Uterus (tissue), 2 donors: ENCODE data around the gene S100A8.

Experiments used
- CTCF ChIP-seq, 4 experiments: fragments of 200-600 bp in 2 of 4; fragments of 450-650 bp in 2 of 4; sonication (generic) in 2 of 4; IDR thresholded peaks; one replicate each; pipeline ENCODE4 v1.5.1; 2016 to 2019; ENCODE audit warnings: antibody characterized with exemption in 4 of 4, mild to moderate bottlenecking in 2 of 4, moderate library complexity in 1 of 4
- POLR2A ChIP-seq, 2 donors: fragments of 450-650 bp; IDR thresholded peaks; one replicate each; pipeline ENCODE4 v1.6.1; 2016; ENCODE audit warnings: antibody characterized with exemption in 2 of 2, mild to moderate bottlenecking in 1 of 2, moderate library complexity in 1 of 2

- no peak for TF ChIP-seq CTCF (IDR thresholded peaks at IDR 0.05)
- no peak for TF ChIP-seq POLR2A (IDR thresholded peaks at IDR 0.05)
These were observed 20.7 kb downstream of the S100A8 start for GRCh38 chr1:153370146-153370545.
